AG04450 (cell line): ENCODE data around the gene TICRR. TPM values are rescaled to one million over a fixed set of nuclear protein-coding genes. Genes with fewer than 3 reads are reported as not detected.
A peak's percentile ranks its signal among the peaks of the same experiment; 100 is the strongest.

Experiments used
- CTCF ChIA-PET: fragments of 300-600, 350-600 bp; formaldehyde crosslinking; extraction: SDS; loops from one replicate; lab custom pipeline; 2022; ENCODE audit warnings: antibody characterized with exemption, inconsistent platforms; lab: Charles Lee
- POLR2A ChIA-PET: fragments of 350-600 bp; formaldehyde crosslinking; extraction: SDS; loops from one replicate; lab custom pipeline; 2021; ENCODE audit warnings: antibody characterized with exemption, inconsistent platforms; lab: Yijun Ruan, JAX
- DNase-seq: peaks from one replicate; pipeline ENCODE4 v3.0.0-alpha.2; 2011; ENCODE audit warnings: low read depth, low spot score
- H3K27ac ChIP-seq: one replicate; pipeline ENCODE4 v1.5.1; 2012; ENCODE audit warnings: low read depth, low read length, control low read depth
- H3K27me3 ChIP-seq: one replicate; pipeline ENCODE4 v1.6.0; 2012; ENCODE audit warnings: low read length; ENCODE audit not compliant: control insufficient read depth, insufficient read depth
- H3K4me3 ChIP-seq: 2 replicates; pipeline ENCODE4 v1.5.1; 2011; ENCODE audit warnings: mild to moderate bottlenecking, low read depth, low read length, control low read depth
- H3K9me3 ChIP-seq: 2 replicates; pipeline ENCODE4 v1.5.1; 2012; ENCODE audit warnings: low read length; ENCODE audit not compliant: control insufficient read depth, insufficient read depth
- CTCF ChIP-seq: IDR thresholded peaks from 2 replicates; pipeline ENCODE4 v1.5.1; 2011; ENCODE audit warnings: low read depth, low read length, control low read depth, inconsistent platforms
- polyA plus RNA-seq: library from polyadenylated mRNA; depleted of rRNA; stranded (reverse); fragments of >200 nt; gene quantifications from 2 replicates; pipeline ENCODE4 v1.2.3, GENCODE V29; 2011

TICRR gene
- polyA plus RNA-seq, 1 experiment: 1.3 TPM

GRCh38 chr15:89665449-89666181, 90.3 kb downstream of the TICRR start:
- H3K27ac ChIP-seq: peak overlapping the region; percentile 31
- no peaks in the 10 kb centered on the region; the same call in 1 of the 2 replicates for H3K9me3 ChIP-seq
- ChIA-PET POLR2A (interaction anchor here (0.6 kb wide), 1 partner anchor 88 kb away, joined by 8 read pairs; no protein-coding TSS in a partner anchor), CTCF (interaction anchor here (0.6 to 1.5 kb wide), 2 partner anchors 19 to 362 kb away, joined by 3 to 4 read pairs; no protein-coding TSS in a partner anchor)
- H3K27me3 ChIP-seq: no peaks in the 10 kb centered on the region
- no peak for TF ChIP-seq CTCF
- peak overlapping the region; percentile 47 for H3K4me3 ChIP-seq
- DNase-seq: no peak

DNA sequence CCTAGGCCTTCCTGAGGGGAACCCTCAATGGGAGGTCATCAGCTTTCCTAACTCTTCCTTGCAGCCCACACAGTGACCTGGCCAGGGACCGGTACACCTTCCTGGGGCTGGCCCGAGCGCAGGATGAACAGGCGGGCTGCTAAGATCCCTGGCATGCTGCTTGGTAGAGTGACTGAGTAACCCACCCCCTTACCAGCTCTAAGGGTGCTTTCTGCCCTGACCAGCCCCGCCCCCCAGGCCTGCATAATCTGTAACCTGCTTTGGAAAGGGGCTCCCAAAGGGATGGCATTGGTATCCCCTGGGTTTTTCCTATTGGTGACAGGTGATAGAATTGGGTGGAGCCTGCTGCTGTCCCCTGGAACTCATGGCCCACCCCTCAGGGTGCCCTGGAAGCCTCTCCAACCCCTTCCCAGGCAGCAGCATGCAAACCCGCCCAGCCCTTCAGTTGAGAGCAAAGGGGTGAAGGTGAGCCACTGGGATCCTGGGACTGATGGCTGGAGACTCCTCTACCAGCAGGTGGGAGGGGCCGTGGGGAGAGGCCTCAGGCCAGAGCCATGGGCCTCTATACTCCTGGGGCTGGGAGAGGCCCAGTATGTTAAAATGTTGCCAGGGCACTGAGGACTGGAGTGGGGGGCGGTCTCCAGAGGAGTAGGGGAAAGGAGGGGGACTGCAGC, 91.1 kb downstream of the TICRR start:
- no peak for DNase-seq
- Histone ChIP-seq H3K27ac (no peak overlapping the region), H3K9me3 (no peaks in the 10 kb centered on the region; the same call in 1 of the 2 replicates), H3K27me3 (peaks cover under 1% of the 10 kb centered on the region), H3K4me3 (no peak overlapping the region)
- ChIA-PET CTCF (no interaction called here), POLR2A (no interaction called here)
- no peak for TF ChIP-seq CTCF

GRCh38 chr15:89666858-89667705, 91.8 kb downstream of the TICRR start:
- DNase-seq: no peak
- peaks cover 3% of the 10 kb centered on the region for H3K27me3 ChIP-seq
- no peaks in the 10 kb centered on the region; the same call in 1 of the 2 replicates for H3K9me3 ChIP-seq
- TF ChIP-seq CTCF: no peak
- ChIA-PET POLR2A (no interaction called here), CTCF (no interaction called here)
- H3K4me3 ChIP-seq: no peak overlapping the region
- no peak overlapping the region for H3K27ac ChIP-seq

DNA sequence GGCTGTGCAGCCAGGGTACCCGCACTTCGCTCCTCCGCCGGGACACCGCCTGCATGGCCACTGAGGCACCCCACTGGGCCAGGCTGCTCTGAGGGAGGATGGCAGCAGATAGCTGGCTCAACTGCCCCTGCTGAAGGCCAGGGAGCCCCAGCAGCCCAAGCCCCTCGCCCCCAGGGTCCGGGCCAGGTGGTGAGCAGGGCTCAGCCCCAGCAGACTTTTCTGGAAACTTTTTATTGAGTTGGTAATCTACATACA, 92.4 kb downstream of the TICRR start:
- no peak for DNase-seq
- Histone ChIP-seq H3K9me3 (no peaks in the 10 kb centered on the region; the same call in 1 of the 2 replicates), H3K27me3 (peaks cover 3% of the 10 kb centered on the region), H3K27ac (no peak overlapping the region), H3K4me3 (no peak overlapping the region)
- POLR2A ChIA-PET: no interaction called here
- CTCF ChIA-PET: no interaction called here
- no peak for TF ChIP-seq CTCF
